Type B pancreatic cell (in vitro differentiated cells): Measurements from ENCODE around the gene CDK16. TPM values are rescaled to one million over a fixed set of nuclear protein-coding genes. Genes with fewer than 3 reads are reported as not detected.
A peak's percentile ranks its signal among the peaks of the same experiment; 100 is the strongest.

Experiments
- DNase-seq: peaks from one replicate; pipeline ENCODE4 v3.0.0; 2021; ENCODE audit warnings: mixed read lengths; ENCODE audit not compliant: unreplicated experiment; ENCODE audit errors: extremely low spot score
- H3K27ac Mint-ChIP-seq: 2 replicates; pipeline ENCODE4 v1.8.0; 2021; ENCODE audit warnings: mild to moderate bottlenecking, mixed read lengths
- H3K27me3 Mint-ChIP-seq: 2 replicates; pipeline ENCODE4 v1.8.0; 2021; ENCODE audit warnings: mixed read lengths
- H3K36me3 Mint-ChIP-seq: 2 replicates; pipeline ENCODE4 v1.8.0; 2021; ENCODE audit warnings: mixed read lengths
- H3K4me1 Mint-ChIP-seq: one replicate; pipeline ENCODE4 v1.8.0; 2021; ENCODE audit warnings: mixed read lengths; ENCODE audit not compliant: unreplicated experiment
- H3K4me3 Mint-ChIP-seq: 2 replicates; pipeline ENCODE4 v1.8.0; 2021; ENCODE audit warnings: mild to moderate bottlenecking, mixed read lengths
- H3K9me3 Mint-ChIP-seq: 2 replicates; pipeline ENCODE4 v1.8.0; 2021; ENCODE audit warnings: mixed read lengths
- total RNA-seq: library from RNA; stranded (reverse); gene quantifications from 2 replicates; pipeline ENCODE4 v1.2.1, GENCODE V29; 2021; ENCODE audit warnings: low replicate concordance
- TF ChIP-seq, protein P1 (sequence below): fragments of 200-600 bp; sonication (generic); conservative IDR thresholded peaks from 2 replicates; pipeline ENCODE4 v1.5.0; 2021; ENCODE audit warnings: antibody characterized with exemption, mild to moderate bottlenecking

The CDK16 gene
- total RNA-seq, 1 donor from 2014 or later = 234 TPM

- TF ChIP-seq, protein P1, sequence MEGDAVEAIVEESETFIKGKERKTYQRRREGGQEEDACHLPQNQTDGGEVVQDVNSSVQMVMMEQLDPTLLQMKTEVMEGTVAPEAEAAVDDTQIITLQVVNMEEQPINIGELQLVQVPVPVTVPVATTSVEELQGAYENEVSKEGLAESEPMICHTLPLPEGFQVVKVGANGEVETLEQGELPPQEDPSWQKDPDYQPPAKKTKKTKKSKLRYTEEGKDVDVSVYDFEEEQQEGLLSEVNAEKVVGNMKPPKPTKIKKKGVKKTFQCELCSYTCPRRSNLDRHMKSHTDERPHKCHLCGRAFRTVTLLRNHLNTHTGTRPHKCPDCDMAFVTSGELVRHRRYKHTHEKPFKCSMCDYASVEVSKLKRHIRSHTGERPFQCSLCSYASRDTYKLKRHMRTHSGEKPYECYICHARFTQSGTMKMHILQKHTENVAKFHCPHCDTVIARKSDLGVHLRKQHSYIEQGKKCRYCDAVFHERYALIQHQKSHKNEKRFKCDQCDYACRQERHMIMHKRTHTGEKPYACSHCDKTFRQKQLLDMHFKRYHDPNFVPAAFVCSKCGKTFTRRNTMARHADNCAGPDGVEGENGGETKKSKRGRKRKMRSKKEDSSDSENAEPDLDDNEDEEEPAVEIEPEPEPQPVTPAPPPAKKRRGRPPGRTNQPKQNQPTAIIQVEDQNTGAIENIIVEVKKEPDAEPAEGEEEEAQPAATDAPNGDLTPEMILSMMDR = no peak
- Mint-ChIP-seq H3K4me3 (peak overlapping the region; percentile 100), H3K27me3 (no peaks in the 10 kb centered on the region), H3K9me3 (no peaks in the 10 kb centered on the region), H3K27ac (peak overlapping the region; percentile 99), H3K36me3 (peaks cover 55% of the 10 kb centered on the region), H3K4me1 (peaks cover 52% of the 10 kb centered on the region)
- no peak for DNase-seq
These were observed 20.3 kb upstream of the CDK16 start for GRCh38 chrX:47198026-47198686.

DNA sequence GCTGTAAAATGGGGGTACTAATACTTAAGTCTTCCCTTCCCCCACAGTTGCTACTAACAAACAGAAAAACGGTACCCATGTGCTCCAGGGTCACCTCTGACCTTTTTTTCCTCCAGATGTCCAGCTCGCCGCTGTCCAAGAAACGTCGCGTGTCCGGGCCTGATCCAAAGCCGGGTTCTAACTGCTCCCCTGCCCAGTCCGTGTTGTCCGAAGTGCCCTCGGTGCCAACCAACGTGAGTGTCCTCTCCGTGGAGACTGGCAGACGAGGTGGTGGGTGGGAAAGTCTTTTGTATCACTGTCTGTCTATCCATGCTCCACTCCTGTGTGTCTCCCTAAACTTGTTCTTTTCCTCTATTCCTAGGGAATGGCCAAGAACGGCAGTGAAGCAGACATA is 19.8 kb upstream of the CDK16 start:
- peaks cover 46% of the 10 kb centered on the region for H3K4me1 Mint-ChIP-seq
- TF ChIP-seq, protein P1 = no peak
- no peaks in the 10 kb centered on the region for H3K9me3 Mint-ChIP-seq
- peaks cover 50% of the 10 kb centered on the region for H3K36me3 Mint-ChIP-seq
- H3K27me3 Mint-ChIP-seq = no peaks in the 10 kb centered on the region
- no peak overlapping the region for H3K27ac Mint-ChIP-seq
- peak overlapping the region; percentile 43 for H3K4me3 Mint-ChIP-seq
- DNase-seq = no peak

DNA sequence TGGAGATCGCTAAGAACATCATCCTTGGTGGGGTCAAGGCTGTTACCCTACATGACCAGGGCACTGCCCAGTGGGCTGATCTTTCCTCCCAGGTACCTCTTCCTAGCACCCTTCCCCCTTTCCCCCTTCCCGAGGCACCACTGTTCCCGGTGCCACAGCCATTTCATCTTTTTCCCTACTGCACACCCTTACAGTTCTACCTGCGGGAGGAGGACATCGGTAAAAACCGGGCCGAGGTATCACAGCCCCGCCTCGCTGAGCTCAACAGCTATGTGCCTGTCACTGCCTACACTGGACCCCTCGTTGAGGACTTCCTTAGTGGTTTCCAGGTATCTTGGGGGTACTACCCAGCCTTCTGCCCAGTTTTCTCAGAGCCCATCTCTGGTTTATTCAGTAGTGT is 19.2 kb upstream of the CDK16 start:
- no peak for DNase-seq
- no peaks in the 10 kb centered on the region for H3K9me3 Mint-ChIP-seq
- H3K4me1 Mint-ChIP-seq = peaks cover 45% of the 10 kb centered on the region
- TF ChIP-seq, protein P1 = no peak
- H3K27ac Mint-ChIP-seq = no peak overlapping the region
- peaks cover 50% of the 10 kb centered on the region for H3K36me3 Mint-ChIP-seq
- H3K27me3 Mint-ChIP-seq = no peaks in the 10 kb centered on the region
- H3K4me3 Mint-ChIP-seq = no peak overlapping the region

GRCh38 chrX:47200385-47201150 is 17.9 kb upstream of the CDK16 start:
- TF ChIP-seq, protein P1 = peak; percentile 35

GRCh38 chrX:47201345-47201944 is 17.0 kb upstream of the CDK16 start:
- Mint-ChIP-seq H3K27me3 (no peaks in the 10 kb centered on the region), H3K27ac (no peak overlapping the region), H3K9me3 (no peaks in the 10 kb centered on the region), H3K4me1 (peaks cover 25% of the 10 kb centered on the region), H3K36me3 (peaks cover 51% of the 10 kb centered on the region), H3K4me3 (no peak overlapping the region)
- TF ChIP-seq, protein P1 = no peak
- DNase-seq = no peak

More at GRCh38 chrX:47200385-47201150, 17.9 kb upstream of the CDK16 start:
- Mint-ChIP-seq H3K4me1 (peaks cover 33% of the 10 kb centered on the region), H3K4me3 (no peak overlapping the region), H3K9me3 (no peaks in the 10 kb centered on the region), H3K27ac (peak overlapping the region; percentile 41), H3K27me3 (no peaks in the 10 kb centered on the region), H3K36me3 (peaks cover 53% of the 10 kb centered on the region)
- no peak for DNase-seq
